IPS DF 19.7 (cell line): ENCODE measurements around the gene RRBP1.

Experiments used
- DNase-seq: peaks from one replicate; pipeline ENCODE4 v3.0.0-alpha.2; 2013; ENCODE audit warnings: low read depth, low spot score

The RRBP1 gene

GRCh38 chr20:17650301-17651128, 31.5 kb downstream of the RRBP1 start:
- DNase-seq: no peak

GRCh38 chr20:17648791-17649730, 33.0 kb downstream of the RRBP1 start:
- DNase-seq: no peak

- no peak for DNase-seq
These were observed 33.8 kb downstream of the RRBP1 start for GRCh38 chr20:17648315-17648646.

- DNase-seq: no peak
These were observed 34.4 kb downstream of the RRBP1 start for GRCh38 chr20:17647391-17648314.

GRCh38 chr20:17646961-17647301, 35.1 kb downstream of the RRBP1 start:
- DNase-seq: no peak

GRCh38 chr20:17646209-17646960, 35.7 kb downstream of the RRBP1 start:
- DNase-seq: no peak

GRCh38 chr20:17645546-17646208, 36.4 kb downstream of the RRBP1 start:
- no peak for DNase-seq

- no peak for DNase-seq
These were observed 37.0 kb downstream of the RRBP1 start for GRCh38 chr20:17645010-17645409.

GRCh38 chr20:17644451-17644850, 37.6 kb downstream of the RRBP1 start:
- no peak for DNase-seq

- DNase-seq: no peak
These were observed 38.4 kb downstream of the RRBP1 start for GRCh38 chr20:17643531-17644188.

GRCh38 chr20:17642404-17643269, 39.4 kb downstream of the RRBP1 start:
- no peak for DNase-seq

- no peak for DNase-seq
These were observed 40.0 kb downstream of the RRBP1 start for GRCh38 chr20:17641993-17642392.

- no peak for DNase-seq
These were observed 40.5 kb downstream of the RRBP1 start for GRCh38 chr20:17641520-17641964.

GRCh38 chr20:17640875-17641378, 41.1 kb downstream of the RRBP1 start:
- DNase-seq: no peak

- no peak for DNase-seq
These were observed 41.7 kb downstream of the RRBP1 start for GRCh38 chr20:17640146-17640874.

- DNase-seq: no peak
These were observed 43.1 kb downstream of the RRBP1 start for GRCh38 chr20:17638835-17639407.

GRCh38 chr20:17637985-17638640, 43.9 kb downstream of the RRBP1 start:
- DNase-seq: no peak
